HepG2 (cell line): Measurements from ENCODE around the gene ATP7B. TPM values are rescaled to one million over a fixed set of nuclear protein-coding genes. Genes with fewer than 3 reads are reported as not detected.

Source experiments
- CBFB ChIP-seq: sonication (generic); formaldehyde crosslinking; IDR thresholded peaks from 2 replicates; pipeline ENCODE4 v1.4.0; 2020; ENCODE audit warnings: missing genetic modification reagents
- CCAR2 ChIP-seq: fragments of 200-400 bp; formaldehyde crosslinking; optimal IDR thresholded peaks from 2 replicates; pipeline ENCODE3; 2018; ENCODE audit warnings: low read depth, mild to moderate bottlenecking, low read length, moderate library complexity
- ELF3 ChIP-seq: IDR thresholded peaks from 2 replicates; pipeline ENCODE4 v1.6.1; 2016; ENCODE audit warnings: missing genetic modification reagents, missing compliant biosample characterization
- HNRNPL ChIP-seq: fragments of 200-400 bp; formaldehyde crosslinking; IDR thresholded peaks from 2 replicates; pipeline ENCODE4 v1.6.1; 2017; ENCODE audit warnings: mild to moderate bottlenecking, low read depth, low read length
- JUNB ChIP-seq: sonication (generic); formaldehyde crosslinking; IDR thresholded peaks from 2 replicates; pipeline ENCODE4 v1.8.0; 2022; ENCODE audit warnings: missing genetic modification reagents, mild to moderate bottlenecking, borderline replicate concordance
- KAT8 ChIP-seq: IDR thresholded peaks from 2 replicates; pipeline ENCODE4 v1.6.1; 2016; ENCODE audit warnings: missing genetic modification reagents, missing compliant biosample characterization
- KDM3A ChIP-seq: IDR thresholded peaks from 2 replicates; pipeline ENCODE4 v1.6.1; 2018; ENCODE audit warnings: low read depth, missing compliant biosample characterization
- KDM4B ChIP-seq: sonication (generic); formaldehyde crosslinking; IDR thresholded peaks from 2 replicates; pipeline ENCODE4 v1.4.0; 2020; ENCODE audit warnings: missing genetic modification reagents
- KLF12 ChIP-seq: sonication (generic); formaldehyde crosslinking; IDR thresholded peaks from 2 replicates; pipeline ENCODE4 v1.4.0; 2020; ENCODE audit warnings: missing genetic modification reagents, borderline replicate concordance
- MAFF ChIP-seq: IDR thresholded peaks from 2 replicates; pipeline ENCODE4 v1.6.1; 2011; ENCODE audit warnings: low read depth, low read length, improper control_type of control experiment
- MED8 ChIP-seq: sonication (generic); formaldehyde crosslinking; IDR thresholded peaks from 2 replicates; pipeline ENCODE4 v1.8.1; 2023; ENCODE audit warnings: mild to moderate bottlenecking, missing genetic modification reagents; ENCODE audit not compliant: insufficient replicate concordance
- NCOA1 ChIP-seq: sonication (generic); formaldehyde crosslinking; IDR thresholded peaks from 2 replicates; pipeline ENCODE4 v1.9.0; 2021; ENCODE audit warnings: missing genetic modification reagents
- PAX8 ChIP-seq: sonication (generic); formaldehyde crosslinking; IDR thresholded peaks from 2 replicates; pipeline ENCODE4 v1.8.0; 2022; ENCODE audit warnings: mild to moderate bottlenecking, missing genetic modification reagents, borderline replicate concordance
- RFXAP ChIP-seq: sonication (generic); formaldehyde crosslinking; IDR thresholded peaks from 2 replicates; pipeline ENCODE4 v1.4.0; 2020; ENCODE audit warnings: missing genetic modification reagents, borderline replicate concordance
- SRSF4 ChIP-seq: fragments of 200-400 bp; formaldehyde crosslinking; IDR thresholded peaks from one replicate; pipeline ENCODE4 v1.6.1; 2018; ENCODE audit warnings: mild to moderate bottlenecking, low read depth, low read length, moderate library complexity; ENCODE audit not compliant: poor library complexity, severe bottlenecking
- YEATS2 ChIP-seq: sonication (generic); formaldehyde crosslinking; IDR thresholded peaks from 2 replicates; pipeline ENCODE4 v1.4.0; 2020; ENCODE audit warnings: missing genetic modification reagents, borderline replicate concordance
- YY1 ChIP-seq: IDR thresholded peaks from 2 replicates; pipeline ENCODE4 v1.6.1; 2011; ENCODE audit warnings: low read length, low read depth, moderate library complexity, mild to moderate bottlenecking; ENCODE audit not compliant: insufficient read depth, insufficient replicate concordance
- ZNF33A ChIP-seq: sonication (generic); formaldehyde crosslinking; IDR thresholded peaks from 2 replicates; pipeline ENCODE4 v1.5.1; 2020; ENCODE audit warnings: missing genetic modification reagents, mild to moderate bottlenecking, moderate library complexity, borderline replicate concordance
- ZNF382 ChIP-seq: sonication (generic); formaldehyde crosslinking; IDR thresholded peaks from 2 replicates; pipeline ENCODE4 v1.5.0; 2020; ENCODE audit warnings: missing genetic modification reagents, mild to moderate bottlenecking, borderline replicate concordance
- ZNF589 ChIP-seq: sonication (generic); formaldehyde crosslinking; conservative IDR thresholded peaks from 2 replicates; pipeline ENCODE4 v1.8.0; 2022; ENCODE audit warnings: mild to moderate bottlenecking, moderate library complexity, missing genetic modification reagents
- ZNF768 ChIP-seq: sonication (generic); formaldehyde crosslinking; IDR thresholded peaks from 2 replicates; pipeline ENCODE4 v1.4.0; 2020; ENCODE audit warnings: missing genetic modification reagents
- ZSCAN22 ChIP-seq: sonication (generic); formaldehyde crosslinking; IDR thresholded peaks from 2 replicates; pipeline ENCODE4 v1.4.0; 2020; ENCODE audit warnings: mild to moderate bottlenecking, missing genetic modification reagents
- polyA plus RNA-seq, 8 experiments: library from polyadenylated mRNA; depleted of rRNA in 3 of 8; stranded (reverse) in 7 of 8; unstranded in 1 of 8; fragments of >200 nt; fragmentation: Illumina TruSeq in 4 of 8; extraction: Trizol in 4 of 8; gene quantifications; 2 replicates each; pipeline versions ENCODE4 v1.2.1 to v1.2.3, GENCODE V29; 2011 to 2016; ENCODE audit warnings: low read depth in 4 of 8, missing spikeins in 1 of 8, mixed read lengths in 1 of 8; ENCODE audit not compliant: insufficient read depth in 1 of 8
- total RNA-seq, 5 experiments: library from RNA; depleted of rRNA; stranded (reverse); fragments of >200 nt; fragmentation: Illumina TruSeq; extraction: Trizol; gene quantifications; 2 replicates each; pipeline ENCODE4 v1.2.3, GENCODE V29; 2016; ENCODE audit warnings: low read depth in 1 of 5
- TF ChIP-seq, protein P1 (sequence below): sonication (generic); formaldehyde crosslinking; IDR thresholded peaks from 2 replicates; pipeline ENCODE4 v1.4.0; 2020; ENCODE audit warnings: missing genetic modification reagents, borderline replicate concordance
- TF ChIP-seq, protein P2 (sequence below): sonication (generic); formaldehyde crosslinking; IDR thresholded peaks from 2 replicates; pipeline ENCODE4 v1.5.0; 2020; ENCODE audit warnings: mild to moderate bottlenecking, missing genetic modification reagents, borderline replicate concordance

ATP7B gene
- total and polyA plus RNA-seq, 2 of the 13 experiments (the other 11 are each of a cell fraction or from before 2014, with no cell fraction given), result 31.8 to 57.4 TPM

DNA sequence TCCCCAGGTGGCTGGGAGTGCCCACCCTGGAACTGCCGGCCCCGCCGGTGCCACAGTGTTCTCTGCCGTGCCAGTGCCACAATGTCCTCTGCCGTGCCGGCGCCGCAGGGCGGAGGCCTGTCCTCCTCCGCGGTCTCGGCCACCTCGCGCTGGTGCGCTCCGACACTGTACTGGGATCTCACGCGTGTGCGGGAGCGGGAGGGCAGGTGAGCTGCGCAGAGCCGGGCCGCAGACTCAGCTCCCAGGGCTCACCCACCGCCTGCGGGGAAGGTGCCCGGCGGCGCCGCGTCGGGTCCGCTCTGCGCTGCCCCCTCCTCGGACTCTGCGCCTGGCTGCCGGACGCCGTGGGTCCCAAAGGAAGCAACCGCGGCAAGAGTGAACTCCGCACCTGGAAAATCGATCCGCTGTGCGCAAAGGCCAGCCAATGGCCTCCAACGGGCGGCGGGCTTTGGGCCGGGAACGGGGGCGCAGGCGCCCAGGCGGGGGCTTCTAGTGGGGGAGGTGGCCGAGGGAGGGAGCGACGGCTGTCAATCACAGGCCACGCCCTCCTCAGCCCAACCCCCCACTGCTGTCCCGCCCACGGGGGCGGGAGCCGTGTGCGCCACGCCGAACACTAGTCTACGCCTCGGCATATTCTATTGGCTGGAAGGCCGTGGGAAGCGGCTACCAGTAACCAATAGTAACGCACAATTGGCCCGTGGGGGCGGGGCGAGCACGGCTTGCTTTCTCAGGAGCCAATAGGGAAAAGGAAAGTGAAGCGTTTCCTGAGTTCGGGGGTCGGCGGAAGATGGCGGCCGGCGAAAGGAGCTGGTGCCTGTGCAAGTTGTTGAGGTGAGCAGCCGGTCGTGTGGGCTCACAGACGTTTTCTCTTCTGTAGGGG lies 622 bp upstream of the ATP7B start, which contains the start of gene ALG11 (continued):
- TF ChIP-seq JUNB, result no peak
- no peak for TF ChIP-seq MAFF
- peak; percentile 94 for TF ChIP-seq YY1
- TF ChIP-seq ZNF33A (CRISPR knock-in tag), result peak; percentile 67; the same call in 1 of the 2 replicates
- no peak for TF ChIP-seq SRSF4
- TF ChIP-seq NCOA1 (CRISPR knock-in tag), result peak; percentile 94; the same call in 1 of the 2 replicates
- peak; percentile 91 for TF ChIP-seq ZNF589
- TF ChIP-seq, protein P1, sequence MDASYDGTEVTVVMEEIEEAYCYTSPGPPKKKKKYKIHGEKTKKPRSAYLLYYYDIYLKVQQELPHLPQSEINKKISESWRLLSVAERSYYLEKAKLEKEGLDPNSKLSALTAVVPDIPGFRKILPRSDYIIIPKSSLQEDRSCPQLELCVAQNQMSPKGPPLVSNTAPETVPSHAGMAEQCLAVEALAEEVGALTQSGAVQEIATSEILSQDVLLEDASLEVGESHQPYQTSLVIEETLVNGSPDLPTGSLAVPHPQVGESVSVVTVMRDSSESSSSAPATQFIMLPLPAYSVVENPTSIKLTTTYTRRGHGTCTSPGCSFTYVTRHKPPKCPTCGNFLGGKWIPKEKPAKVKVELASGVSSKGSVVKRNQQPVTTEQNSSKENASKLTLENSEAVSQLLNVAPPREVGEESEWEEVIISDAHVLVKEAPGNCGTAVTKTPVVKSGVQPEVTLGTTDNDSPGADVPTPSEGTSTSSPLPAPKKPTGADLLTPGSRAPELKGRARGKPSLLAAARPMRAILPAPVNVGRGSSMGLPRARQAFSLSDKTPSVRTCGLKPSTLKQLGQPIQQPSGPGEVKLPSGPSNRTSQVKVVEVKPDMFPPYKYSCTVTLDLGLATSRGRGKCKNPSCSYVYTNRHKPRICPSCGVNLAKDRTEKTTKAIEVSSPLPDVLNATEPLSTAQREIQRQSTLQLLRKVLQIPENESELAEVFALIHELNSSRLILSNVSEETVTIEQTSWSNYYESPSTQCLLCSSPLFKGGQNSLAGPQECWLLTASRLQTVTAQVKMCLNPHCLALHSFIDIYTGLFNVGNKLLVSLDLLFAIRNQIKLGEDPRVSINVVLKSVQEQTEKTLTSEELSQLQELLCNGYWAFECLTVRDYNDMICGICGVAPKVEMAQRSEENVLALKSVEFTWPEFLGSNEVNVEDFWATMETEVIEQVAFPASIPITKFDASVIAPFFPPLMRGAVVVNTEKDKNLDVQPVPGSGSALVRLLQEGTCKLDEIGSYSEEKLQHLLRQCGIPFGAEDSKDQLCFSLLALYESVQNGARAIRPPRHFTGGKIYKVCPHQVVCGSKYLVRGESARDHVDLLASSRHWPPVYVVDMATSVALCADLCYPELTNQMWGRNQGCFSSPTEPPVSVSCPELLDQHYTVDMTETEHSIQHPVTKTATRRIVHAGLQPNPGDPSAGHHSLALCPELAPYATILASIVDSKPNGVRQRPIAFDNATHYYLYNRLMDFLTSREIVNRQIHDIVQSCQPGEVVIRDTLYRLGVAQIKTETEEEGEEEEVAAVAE, result peak; percentile 77; the same call in 1 of the 2 replicates
- peak; percentile 90 for TF ChIP-seq ELF3 (CRISPR knock-in tag)
- TF ChIP-seq KDM3A, result peak; percentile 99
- no peak for TF ChIP-seq KDM4B (CRISPR knock-in tag)
- TF ChIP-seq, protein P2, sequence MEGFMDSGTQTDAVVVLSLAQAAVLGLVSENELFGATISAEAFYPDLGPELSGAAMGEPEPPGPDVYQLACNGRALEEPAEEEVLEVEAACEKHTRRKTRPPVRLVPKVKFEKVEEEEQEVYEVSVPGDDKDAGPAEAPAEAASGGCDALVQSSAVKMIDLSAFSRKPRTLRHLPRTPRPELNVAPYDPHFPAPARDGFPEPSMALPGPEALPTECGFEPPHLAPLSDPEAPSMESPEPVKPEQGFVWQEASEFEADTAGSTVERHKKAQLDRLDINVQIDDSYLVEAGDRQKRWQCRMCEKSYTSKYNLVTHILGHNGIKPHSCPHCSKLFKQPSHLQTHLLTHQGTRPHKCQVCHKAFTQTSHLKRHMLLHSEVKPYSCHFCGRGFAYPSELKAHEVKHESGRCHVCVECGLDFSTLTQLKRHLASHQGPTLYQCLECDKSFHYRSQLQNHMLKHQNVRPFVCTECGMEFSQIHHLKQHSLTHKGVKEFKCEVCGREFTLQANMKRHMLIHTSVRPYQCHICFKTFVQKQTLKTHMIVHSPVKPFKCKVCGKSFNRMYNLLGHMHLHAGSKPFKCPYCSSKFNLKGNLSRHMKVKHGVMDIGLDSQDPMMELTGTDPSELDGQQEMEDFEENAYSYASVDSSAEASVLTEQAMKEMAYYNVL (CRISPR knock-in tag), result no peak
- TF ChIP-seq MED8 (CRISPR knock-in tag), result no peak
- no peak for TF ChIP-seq KLF12 (CRISPR knock-in tag)
- peak; percentile 93 for TF ChIP-seq HNRNPL
- TF ChIP-seq ZSCAN22 (CRISPR knock-in tag), result no peak
- no peak; the same call in 1 of the 2 replicates for TF ChIP-seq RFXAP (CRISPR knock-in tag)
- peak; percentile 89 for TF ChIP-seq CBFB
- TF ChIP-seq ZNF382 (CRISPR knock-in tag), result no peak
- TF ChIP-seq KAT8 (CRISPR knock-in tag), result peak; percentile 89
- TF ChIP-seq PAX8 (CRISPR knock-in tag), result no peak
- no peak for TF ChIP-seq CCAR2
- TF ChIP-seq YEATS2, result peak; percentile 7; the same call in 1 of the 2 replicates
- peak; percentile 73; the same call in 1 of the 2 replicates for TF ChIP-seq ZNF768
